HG03095 (cell line): ENCODE results near the gene ISLR.
"Not testable (repeated sequence)": the region's sequence is repeated elsewhere in the genome, so short reads cannot be mapped to it uniquely, and the experiment has no call there.

Source experiments
- ATAC-seq: cut with Tn5 transposase; IDR thresholded peaks from one replicate; pipeline ENCODE4 v1.9.1; 2021; ENCODE audit warnings: moderate library complexity; ENCODE audit not compliant: unreplicated experiment

Gene ISLR

GRCh38 chr15:74136814-74137536 is 36.5 kb upstream of the ISLR start:
- no peak for ATAC-seq

GRCh38 chr15:74137537-74137894 is 36.0 kb upstream of the ISLR start:
- no peak for ATAC-seq

GRCh38 chr15:74138642-74139041 is 34.9 kb upstream of the ISLR start:
- no peak for ATAC-seq

- no peak for ATAC-seq
Observed at GRCh38 chr15:74141591-74141990, 31.9 kb upstream of the ISLR start.

- no peak for ATAC-seq
Observed at GRCh38 chr15:74144153-74144775, 29.2 kb upstream of the ISLR start.

- ATAC-seq = no peak
Observed at GRCh38 chr15:74146277-74146800, 27.2 kb upstream of the ISLR start.

GRCh38 chr15:74147051-74147450 is 26.5 kb upstream of the ISLR start:
- no peak for ATAC-seq

GRCh38 chr15:74155766-74156417 is 17.6 kb upstream of the ISLR start:
- ATAC-seq = no peak

- ATAC-seq = no peak
Observed at GRCh38 chr15:74156678-74157411, 16.7 kb upstream of the ISLR start.

GRCh38 chr15:74157868-74158827 is 15.4 kb upstream of the ISLR start:
- no peak for ATAC-seq

GRCh38 chr15:74158855-74159650 is 14.5 kb upstream of the ISLR start:
- peak; percentile 63 for ATAC-seq

- no peak for ATAC-seq
Observed at GRCh38 chr15:74159773-74160172, 13.7 kb upstream of the ISLR start.

GRCh38 chr15:74160390-74160789 is 13.1 kb upstream of the ISLR start:
- ATAC-seq = not testable (repeated sequence)

GRCh38 chr15:74162195-74162536 is 11.3 kb upstream of the ISLR start:
- ATAC-seq = not testable (repeated sequence)

GRCh38 chr15:74165461-74165860 is 8.0 kb upstream of the ISLR start:
- ATAC-seq = no peak

GRCh38 chr15:74167891-74168331 is 5.6 kb upstream of the ISLR start:
- no peak for ATAC-seq

- no peak for ATAC-seq
Observed at GRCh38 chr15:74168711-74169126, 4.8 kb upstream of the ISLR start.

- no peak for ATAC-seq
Observed at GRCh38 chr15:74170071-74170844, 3.3 kb upstream of the ISLR start.
